Sciatic nerve (tissue), 2 donors: ENCODE results near the gene MRPL37. TPM values are rescaled to one million over a fixed set of nuclear protein-coding genes. Genes with fewer than 3 reads are reported as not detected.
"Not testable (repeated sequence)": the region's sequence is repeated elsewhere in the genome, so short reads cannot be mapped to it uniquely, and the experiment has no call there.

Experiments
- ATAC-seq: fragments of 200-7000 bp; cut with Tn5 transposase; one replicate; pipeline ENCODE4 v1.9.1; 2020; ENCODE audit warnings: mild to moderate bottlenecking, moderate library complexity
- DNase-seq: peaks from one replicate; pipeline ENCODE4 v3.0.0-alpha.2; 2020; ENCODE audit warnings: low spot score
- intact Hi-C: fragments of 100-400 bp; cut with DNase I; formaldehyde crosslinking; loops from one replicate; pipeline ENCODE4 v1.14.2; 2022
- total RNA-seq: library from RNA; stranded (reverse); fragmentation: NEBNext Ultra II Directional; extraction: Animal tissue kit (Norgen Biotek cat#: 25700); gene quantifications from one replicate; pipeline ENCODE4 v1.2.1, GENCODE V29; 2021
- donor health status: DM: no; HTN: no; CAD: no.
- donor health status: DM: no; HTN: no; CAD: no.

The MRPL37 gene
- total RNA-seq, 1 donor from 2014 or later: 31.1 TPM

DNA sequence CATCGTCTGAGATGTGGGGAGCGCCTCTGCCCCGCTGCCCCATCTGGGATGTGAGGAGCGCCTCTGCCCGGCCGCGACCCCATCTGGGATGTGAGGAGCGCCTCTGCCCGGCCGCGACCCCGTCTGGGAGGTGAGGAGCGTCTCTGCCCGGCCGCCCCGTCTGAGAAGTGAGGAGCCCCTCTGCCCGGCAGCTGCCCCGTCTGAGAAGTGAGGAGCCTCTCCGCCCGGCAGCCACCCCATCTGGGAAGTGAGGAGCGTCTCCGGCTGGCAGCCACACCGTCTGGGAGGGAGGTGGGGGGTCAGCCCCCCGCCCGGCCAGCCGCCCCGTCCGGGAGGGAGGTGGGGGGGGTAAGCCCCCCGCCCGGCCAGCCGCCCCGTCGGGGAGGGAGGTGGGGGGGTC lies 33.2 kb downstream of the MRPL37 start:
- DNase-seq, intact Hi-C loops, ATAC-seq: not testable (repeated sequence)

DNA sequence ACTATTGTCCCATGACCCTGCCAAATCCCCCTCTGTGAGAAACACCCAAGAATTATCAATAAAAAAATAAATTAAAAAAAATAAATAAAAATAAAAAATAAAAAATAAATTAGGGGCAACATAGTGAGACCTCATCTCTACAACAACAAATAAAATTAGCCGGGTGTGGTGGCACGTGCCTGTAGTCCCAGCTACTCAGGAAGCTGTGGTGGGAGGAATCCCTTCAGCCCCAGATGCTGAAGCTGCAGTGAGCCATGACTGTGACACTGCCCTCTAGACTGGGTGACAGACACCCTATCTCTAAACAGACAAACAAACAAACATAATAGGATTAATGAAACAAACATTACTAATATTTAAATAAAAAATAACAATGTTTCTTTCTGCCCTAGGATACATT lies 34.3 kb downstream of the MRPL37 start:
- ATAC-seq (no peak), DNase-seq (no peak)
- intact Hi-C loops: no loop called here

DNA sequence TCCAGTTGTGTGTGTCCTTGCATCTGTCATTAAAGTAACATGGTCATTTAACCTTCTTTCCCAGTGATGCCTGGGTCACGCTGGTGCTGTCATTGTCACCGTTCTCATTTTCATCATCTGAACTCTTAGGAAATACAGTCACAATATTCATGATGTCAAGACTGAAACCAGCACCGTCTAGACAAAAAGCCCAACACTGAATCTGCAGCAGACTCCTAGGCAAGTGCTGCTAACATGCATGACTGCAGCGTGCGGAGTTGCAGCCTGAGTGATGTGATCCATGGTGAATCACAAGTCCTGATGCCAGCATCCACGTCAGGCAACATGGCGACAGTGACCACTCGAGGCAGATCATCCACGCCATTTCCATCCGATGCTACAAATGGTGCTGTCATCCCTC lies 37.6 kb downstream of the MRPL37 start:
- ATAC-seq: no peak
- intact Hi-C loops: no loop called here

DNA sequence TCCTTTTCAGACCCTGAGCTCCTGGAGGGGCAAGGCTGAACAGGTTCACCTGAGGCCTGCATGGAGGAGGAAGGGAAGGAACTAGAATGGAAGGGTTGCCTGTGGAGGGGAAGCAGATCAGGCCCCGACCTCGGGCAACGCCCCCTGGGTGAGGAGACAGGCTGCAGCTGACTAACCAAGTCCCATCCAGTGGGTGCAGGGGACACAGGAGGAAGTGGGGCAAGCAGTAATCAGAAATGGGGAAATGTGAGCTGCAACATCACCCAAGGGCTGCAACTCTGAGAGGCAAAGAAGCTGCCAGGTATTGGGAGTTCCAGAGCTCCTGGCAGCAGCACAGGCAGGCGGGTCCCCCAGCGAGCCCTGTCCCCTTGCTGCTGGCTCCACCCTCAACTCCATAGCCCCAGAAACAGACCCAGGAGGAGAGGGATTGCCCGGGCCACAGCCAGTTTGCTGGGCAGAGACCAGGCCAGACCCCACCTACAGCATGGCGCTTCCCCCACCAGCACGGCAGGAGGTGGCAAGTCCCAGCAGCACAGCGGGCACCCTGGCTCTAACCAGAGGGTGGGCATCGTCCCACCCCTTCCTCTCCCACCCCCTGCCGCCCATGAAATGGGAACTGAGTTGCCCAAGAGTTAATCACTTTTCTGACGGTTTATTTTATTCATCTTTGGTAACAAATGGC lies 38.5 kb downstream of the MRPL37 start:
- intact Hi-C loops: no loop called here
- no peak for ATAC-seq
- DNase-seq: no peak

More for the DNA sequence above, 37.6 kb downstream of the MRPL37 start:
- no peak for DNase-seq

DNA sequence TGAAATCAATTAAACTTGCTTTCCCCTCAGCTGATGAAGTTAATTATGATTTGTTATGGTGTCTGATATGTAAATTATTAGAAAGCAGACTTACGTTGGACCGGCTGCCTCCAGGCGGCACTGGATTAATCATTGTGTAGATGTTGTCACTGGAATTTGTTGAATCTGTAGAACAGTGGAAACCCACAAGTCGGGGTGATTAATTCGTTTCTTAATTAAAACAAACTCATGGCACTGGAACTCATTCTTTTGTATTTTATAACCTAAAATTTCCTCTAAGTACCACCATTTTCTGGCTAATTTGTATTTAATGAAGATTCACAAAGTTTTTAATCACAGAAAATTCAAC lies 39.0 kb downstream of the MRPL37 start:
- DNase-seq (no peak), ATAC-seq (no peak)
- intact Hi-C loops: no loop called here

DNA sequence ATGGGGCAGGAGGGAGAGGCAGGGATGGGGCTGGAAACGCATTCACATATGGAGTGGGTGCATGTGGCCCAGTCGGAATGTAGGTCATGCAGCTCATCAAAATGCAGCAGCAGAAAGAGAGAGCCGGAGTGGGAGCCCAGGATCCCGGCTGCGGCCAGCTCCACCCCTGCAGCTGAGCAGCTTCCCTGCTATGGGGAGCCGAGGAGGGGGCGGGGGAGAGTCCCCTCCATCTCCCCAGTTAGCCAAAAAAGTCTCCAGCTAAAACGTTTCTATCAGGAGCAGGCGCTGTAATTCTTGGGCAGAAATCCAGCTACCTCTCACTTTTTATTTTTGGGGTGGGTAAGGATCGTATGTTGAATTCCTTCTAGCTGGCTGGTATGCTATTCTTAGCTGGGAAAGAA lies 39.7 kb downstream of the MRPL37 start:
- ATAC-seq: peak; percentile 40
- intact Hi-C loops: no loop called here
- no peak for DNase-seq

DNA sequence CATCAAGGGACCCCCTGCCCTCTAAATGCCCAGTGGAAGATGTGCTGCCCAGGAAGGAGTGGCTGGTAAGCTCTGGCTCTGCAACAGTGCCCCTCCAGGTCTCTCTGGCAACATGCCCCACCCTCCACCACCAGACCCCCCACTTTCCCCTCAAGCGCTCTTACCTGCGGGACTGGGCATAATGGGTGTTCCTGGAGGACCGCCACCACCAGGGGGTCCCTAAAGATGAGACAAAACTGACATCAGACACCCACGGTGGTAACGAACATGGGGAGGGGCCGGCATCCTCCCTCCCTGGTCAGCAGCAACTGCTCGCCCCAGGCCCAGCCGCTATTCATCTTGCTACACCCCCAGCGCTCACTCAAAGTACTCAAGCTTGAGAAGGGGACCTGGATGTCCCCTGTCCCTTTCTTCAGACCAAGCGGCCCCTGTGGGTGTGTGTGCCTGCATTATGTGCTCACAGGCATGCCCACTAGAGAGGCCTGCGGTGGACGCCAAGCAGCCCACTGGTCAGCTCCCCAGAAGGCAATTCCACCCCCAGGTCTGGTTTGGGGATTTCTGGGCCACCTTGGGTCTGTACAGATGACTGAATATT lies 40.9 kb downstream of the MRPL37 start:
- intact Hi-C loops: no loop called here
- ATAC-seq: no peak
- no peak for DNase-seq

DNA sequence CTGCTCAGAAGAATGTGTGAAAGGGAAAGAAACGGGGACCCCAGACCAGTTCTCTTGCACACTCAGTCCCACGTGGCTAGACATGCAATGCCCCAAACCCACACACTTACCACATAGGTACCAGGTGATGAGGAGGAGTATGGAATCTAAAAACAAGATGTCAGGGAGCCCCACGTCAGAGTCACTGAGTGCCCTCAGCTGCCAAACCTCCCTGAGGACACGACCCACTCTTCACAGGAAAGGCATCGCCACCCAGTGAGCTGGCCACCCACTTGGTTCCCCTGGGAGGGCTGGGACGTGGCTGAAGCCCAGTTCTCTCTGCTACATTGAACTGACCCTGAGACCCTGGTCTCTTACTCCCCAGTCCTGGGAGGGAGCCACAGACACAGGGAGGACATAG lies 41.4 kb downstream of the MRPL37 start:
- DNase-seq: no peak
- ATAC-seq: peak; percentile 6
- intact Hi-C loops: no loop called here

DNA sequence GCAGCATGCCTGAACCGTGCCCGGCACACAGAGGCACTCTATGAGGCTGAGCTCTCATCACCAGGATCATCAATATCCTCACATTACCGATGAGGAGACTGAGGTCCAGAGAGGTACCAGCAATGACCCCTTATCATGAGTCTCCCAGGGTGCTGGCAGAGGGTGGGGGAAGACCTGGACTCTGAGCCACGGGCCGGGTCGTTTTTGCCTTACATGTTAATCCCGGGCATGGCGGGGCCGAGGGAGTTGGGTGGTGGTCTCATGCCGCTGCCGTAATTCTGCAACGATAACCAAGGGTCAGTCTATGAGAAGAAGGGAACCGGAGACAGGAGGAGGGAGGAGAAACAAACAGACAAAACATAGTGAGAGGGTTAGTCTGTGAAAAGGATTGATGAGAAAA lies 43.1 kb downstream of the MRPL37 start:
- no peak for DNase-seq
- no peak for ATAC-seq
- intact Hi-C loops: no loop called here

DNA sequence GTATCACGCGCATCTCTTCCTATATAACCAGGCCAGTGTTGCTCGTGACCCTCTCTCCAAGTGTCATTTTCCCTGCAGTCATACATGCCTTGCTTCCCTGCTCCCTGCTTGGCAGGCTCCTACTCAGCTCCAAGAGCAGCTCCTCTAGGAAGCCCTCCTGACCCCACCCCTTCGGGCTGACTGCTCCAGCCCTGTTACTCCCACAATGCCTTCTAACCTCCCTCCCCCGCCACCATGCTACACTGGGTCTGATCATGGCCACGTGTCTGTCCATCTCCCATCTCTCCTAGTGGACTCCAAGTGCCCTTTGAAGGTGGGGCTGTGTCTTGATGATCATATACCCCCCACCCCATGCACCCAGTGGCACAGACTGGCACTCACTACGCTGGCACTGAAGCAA lies 44.7 kb downstream of the MRPL37 start:
- ATAC-seq (no peak), DNase-seq (no peak)
- intact Hi-C loops: no loop called here

DNA sequence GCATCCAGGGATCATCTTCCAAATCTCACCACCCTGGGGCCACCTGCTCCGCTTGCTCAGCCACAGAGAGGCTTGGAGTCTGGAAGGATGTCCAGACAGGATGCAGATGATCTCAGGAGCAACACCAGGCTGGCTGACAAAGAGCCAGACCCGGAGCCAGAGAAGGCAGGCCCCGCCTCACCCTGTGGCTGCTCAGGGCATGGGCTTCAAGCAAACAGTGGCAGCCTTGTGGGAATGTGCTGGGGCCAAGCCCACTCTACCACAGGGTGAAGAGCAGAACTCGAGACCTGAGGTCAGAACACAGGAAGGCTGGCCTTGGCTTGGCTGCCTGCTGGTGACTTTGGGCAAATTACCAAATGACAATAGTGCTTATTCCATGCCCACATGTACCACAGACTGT lies 45.5 kb downstream of the MRPL37 start:
- intact Hi-C loops: no loop called here
- no peak for ATAC-seq

DNA sequence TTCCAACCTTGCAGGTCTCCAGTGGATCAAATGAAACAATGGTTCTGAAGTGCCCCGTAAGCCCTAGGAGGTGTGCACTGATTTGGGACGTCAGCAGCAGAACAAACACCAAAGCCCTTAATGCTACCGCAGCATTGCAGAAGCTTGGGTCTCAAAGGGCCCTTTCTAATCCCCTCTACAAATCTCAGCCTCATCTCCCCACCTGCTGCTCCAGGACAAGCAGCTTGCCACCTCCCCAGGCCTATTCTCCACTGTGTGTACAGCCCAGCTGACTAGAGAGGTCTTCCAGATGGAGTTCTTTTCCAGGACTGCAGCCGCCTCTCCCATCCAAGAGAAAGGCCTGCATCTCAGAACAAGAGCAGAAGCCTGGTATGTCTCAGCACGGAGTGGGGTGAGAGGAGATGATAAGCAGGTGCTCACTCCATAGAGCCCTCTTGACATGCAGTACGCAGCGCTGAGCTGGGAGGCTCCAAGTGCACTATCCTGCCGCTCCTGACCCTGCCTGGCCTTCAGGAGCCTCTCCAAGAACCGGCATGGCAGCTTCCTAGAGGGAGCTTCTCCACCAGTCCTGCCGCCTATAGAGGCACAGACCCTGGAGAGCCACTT lies 46.3 kb downstream of the MRPL37 start:
- intact Hi-C loops: no loop called here
- DNase-seq (no peak), ATAC-seq (no peak)

More for the DNA sequence above, 45.5 kb downstream of the MRPL37 start:
- no peak for DNase-seq

DNA sequence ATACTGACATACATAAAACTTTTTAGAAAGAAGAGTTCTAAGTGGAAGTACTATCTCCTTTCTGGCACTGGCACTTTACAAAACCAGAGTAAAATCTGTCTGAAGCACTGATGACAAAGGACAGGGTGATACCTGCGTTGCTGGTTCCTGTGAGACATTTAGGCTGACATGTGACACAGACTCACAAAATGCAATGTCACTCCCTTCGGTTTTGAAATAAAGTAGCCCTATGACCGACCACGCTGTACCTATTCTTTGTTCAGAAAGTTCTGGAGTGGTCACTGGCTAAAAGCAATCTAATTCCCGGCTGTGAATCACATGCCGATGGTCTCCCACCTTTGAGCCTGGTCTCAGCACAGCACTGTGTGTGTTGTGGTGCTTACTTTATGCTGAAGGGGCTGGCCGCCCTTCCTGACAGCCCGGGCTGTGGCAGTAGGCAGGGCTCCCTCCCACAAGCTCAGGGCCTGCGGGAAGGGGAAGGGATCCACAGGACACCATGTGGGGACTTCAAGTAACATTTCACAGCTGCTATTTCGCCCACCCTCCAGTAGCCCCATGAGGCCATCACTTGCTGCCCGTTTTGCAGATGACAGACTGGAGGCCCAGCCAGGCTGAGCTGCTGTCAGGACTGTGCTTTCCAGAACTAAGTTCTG lies 48.0 kb downstream of the MRPL37 start:
- no peak for ATAC-seq
- intact Hi-C loops: no loop called here
- DNase-seq: no peak

DNA sequence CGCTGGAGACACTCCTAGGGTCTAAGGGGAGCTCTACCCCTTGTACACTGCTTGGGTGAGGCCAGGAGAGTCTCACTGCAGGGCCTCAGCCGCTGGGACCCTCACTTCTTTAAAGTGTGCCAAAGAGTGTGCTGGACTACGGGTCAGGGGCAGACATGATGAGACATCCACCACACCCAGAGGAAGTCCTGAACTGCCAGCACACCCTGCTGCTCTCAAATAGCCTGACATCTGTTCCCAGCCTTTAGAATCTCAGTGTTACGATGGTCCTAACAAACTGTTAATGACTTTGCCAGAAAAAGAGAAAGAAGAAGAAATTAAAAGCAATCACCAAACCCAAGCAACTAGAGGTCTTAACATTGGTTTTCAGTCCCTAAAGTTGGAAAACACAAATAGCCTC lies 49.0 kb downstream of the MRPL37 start:
- DNase-seq (no peak), ATAC-seq (no peak)
- intact Hi-C loops: no loop called here

DNA sequence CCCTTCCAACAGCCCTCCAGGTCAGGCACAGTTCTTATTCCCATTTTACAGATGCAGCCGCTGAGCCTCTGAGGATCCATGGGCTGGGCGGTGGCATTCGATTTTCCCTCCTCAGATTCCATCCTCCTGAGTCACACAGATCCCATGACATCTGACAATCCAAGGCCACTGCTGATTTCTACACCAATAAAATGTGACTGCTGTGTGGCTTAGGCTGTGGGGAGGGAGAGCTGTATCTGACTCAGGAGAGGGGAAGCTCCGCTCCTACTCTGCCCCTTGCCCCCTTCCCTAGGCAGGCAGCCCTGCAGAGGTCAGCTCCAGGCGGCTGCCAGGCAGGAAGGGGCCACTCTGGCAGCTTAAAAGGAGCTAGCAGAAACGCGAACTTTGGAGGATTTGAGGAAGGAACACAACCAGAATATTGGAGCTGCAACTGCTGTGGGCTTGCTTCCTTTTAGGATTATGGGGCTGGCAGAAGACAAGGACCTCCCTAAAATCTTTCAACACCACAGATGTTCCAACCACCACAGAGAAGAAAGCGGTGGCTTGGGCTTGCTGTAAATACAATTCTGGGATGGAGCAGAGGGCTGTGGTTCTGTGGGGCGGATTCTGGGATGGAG lies 50.0 kb downstream of the MRPL37 start:
- intact Hi-C loops: no loop called here
- ATAC-seq (peak; percentile 82), DNase-seq (no peak)

DNA sequence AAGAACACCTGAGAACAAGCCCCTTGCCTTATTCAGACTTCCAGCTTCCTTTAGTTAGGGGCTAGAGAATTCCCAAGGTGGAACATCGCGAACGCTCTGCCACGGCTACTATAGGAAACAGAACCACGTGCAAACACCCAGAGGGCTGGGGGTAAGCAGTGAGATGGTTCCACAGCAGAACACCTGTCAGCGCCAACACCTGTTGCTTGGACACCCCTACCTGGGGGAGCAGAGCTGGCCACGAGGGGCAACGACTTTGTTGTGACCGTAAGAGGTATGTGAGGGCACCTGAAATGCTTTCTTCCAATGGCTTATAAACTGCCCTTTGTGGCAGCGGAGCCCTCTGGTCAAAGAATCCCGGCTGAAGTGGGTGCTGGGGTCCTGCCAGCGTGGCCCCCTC lies 50.7 kb downstream of the MRPL37 start:
- intact Hi-C loops: no loop called here
- ATAC-seq (no peak), DNase-seq (no peak)

DNA sequence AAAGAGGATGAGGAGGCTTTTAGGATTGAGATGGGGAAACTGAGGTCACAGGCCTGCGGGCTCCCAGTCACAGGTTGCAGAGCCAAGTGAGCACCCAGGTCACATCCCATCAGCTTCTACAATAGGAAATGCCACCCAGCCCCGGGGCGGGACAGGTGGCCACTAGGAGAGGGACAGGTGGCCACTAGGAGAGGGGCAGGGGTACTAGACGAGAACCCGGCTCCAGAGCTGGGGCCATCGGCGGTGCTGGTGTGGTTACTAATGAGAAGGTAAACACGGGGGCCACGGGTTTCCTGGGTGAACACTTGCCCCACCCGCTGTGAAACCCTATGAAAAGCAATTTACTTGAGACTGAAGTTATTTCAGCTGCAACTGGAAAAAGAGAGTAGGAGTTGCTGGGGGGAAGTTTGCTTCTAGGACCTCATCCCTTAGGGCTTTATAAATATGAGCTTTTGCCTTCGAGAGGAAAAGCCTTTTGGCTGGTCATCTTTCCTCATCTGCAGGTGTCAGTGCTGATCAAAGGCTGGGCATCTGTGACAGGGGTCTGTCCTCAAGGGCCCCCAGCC lies 52.5 kb downstream of the MRPL37 start:
- intact Hi-C loops: no loop called here
- no peak for ATAC-seq

DNA sequence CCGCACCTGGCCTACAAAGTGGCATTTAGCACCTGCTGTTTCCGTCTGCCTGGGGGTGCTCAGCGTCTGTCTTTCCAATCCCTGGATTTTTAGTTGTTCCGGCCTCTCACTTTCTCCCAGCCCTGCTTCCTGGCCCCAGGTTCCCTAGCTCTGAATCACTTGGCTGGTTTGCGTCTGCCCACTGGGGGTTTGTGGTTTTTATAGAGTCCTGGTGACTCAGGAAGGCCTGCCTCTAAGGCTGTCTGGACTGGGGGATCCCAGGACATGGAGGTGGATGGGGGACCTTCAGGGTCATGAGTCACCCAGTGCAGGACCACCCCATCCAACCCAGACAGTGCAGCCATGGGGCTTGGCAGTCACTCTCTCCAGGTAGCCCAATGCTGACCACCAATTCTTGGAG lies 53.5 kb downstream of the MRPL37 start:
- intact Hi-C loops: no loop called here

More for the DNA sequence above, 52.5 kb downstream of the MRPL37 start:
- no peak for DNase-seq

DNA sequence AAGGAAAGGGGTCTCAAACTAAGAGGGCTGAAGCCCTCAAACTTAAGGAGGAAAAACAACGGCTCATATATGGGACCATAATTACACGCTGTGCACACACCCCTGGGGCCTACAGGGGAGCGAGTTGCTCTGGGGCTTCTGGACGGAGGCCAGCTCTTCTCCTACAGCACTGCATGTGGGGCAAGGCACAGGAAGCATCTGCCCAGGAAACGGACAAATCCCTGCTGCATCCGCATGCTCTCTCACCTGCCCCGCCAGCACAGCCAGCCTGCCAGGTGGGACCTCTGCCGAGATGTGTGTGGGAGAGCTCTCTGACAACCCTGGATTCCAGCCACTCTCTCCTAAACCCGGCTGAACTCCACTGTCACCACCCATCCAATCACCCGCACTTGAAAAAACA lies 54.1 kb downstream of the MRPL37 start:
- DNase-seq: no peak
- intact Hi-C loops: no loop called here
- peak; percentile 4 for ATAC-seq

More for the DNA sequence above, 53.5 kb downstream of the MRPL37 start:
- DNase-seq: no peak
- peak; percentile 75 for ATAC-seq
